GM21529 (cell line): ENCODE measurements around the gene ACSF2.
"Not testable (repeated sequence)": the region's sequence is repeated elsewhere in the genome, so short reads cannot be mapped to it uniquely, and the experiment has no call there.

ENCODE experiments used
- ATAC-seq: cut with Tn5 transposase; IDR thresholded peaks from one replicate; pipeline ENCODE4 v1.9.1; 2021; ENCODE audit not compliant: unreplicated experiment

The ACSF2 gene

GRCh38 chr17:50461550-50462132, 35.6 kb downstream of the ACSF2 start:
- no peak for ATAC-seq

- no peak for ATAC-seq
Observed at GRCh38 chr17:50462446-50462845, 36.4 kb downstream of the ACSF2 start.

GRCh38 chr17:50464121-50464520, 38.1 kb downstream of the ACSF2 start:
- ATAC-seq, result no peak

- ATAC-seq, result no peak
Observed at GRCh38 chr17:50464736-50465135, 38.7 kb downstream of the ACSF2 start.

GRCh38 chr17:50465171-50465570, 39.2 kb downstream of the ACSF2 start:
- ATAC-seq, result no peak

GRCh38 chr17:50465635-50466034, 39.6 kb downstream of the ACSF2 start:
- ATAC-seq, result no peak

- ATAC-seq, result no peak
Observed at GRCh38 chr17:50466371-50467113, 40.5 kb downstream of the ACSF2 start.

- no peak for ATAC-seq
Observed at GRCh38 chr17:50467114-50467854, 41.3 kb downstream of the ACSF2 start.

- no peak for ATAC-seq
Observed at GRCh38 chr17:50467855-50468303, 41.9 kb downstream of the ACSF2 start.

GRCh38 chr17:50468304-50469207, 42.5 kb downstream of the ACSF2 start, which contains the start of gene CHAD:
CHAD (minus strand) TSS chr17:50468880; CDS start chr17:50468813, 67 bp downstream.
- ATAC-seq, result no peak

- ATAC-seq, result no peak
Observed at GRCh38 chr17:50469208-50469605, 43.2 kb downstream of the ACSF2 start.

- ATAC-seq, result no peak
Observed at GRCh38 chr17:50469671-50470305, 43.8 kb downstream of the ACSF2 start.

- no peak for ATAC-seq
Observed at GRCh38 chr17:50470426-50470825, 44.4 kb downstream of the ACSF2 start.

GRCh38 chr17:50471009-50471905, 45.2 kb downstream of the ACSF2 start:
- ATAC-seq, result no peak

GRCh38 chr17:50472286-50472685, 46.3 kb downstream of the ACSF2 start:
- ATAC-seq, result no peak

- ATAC-seq, result not testable (repeated sequence)
Observed at GRCh38 chr17:50472761-50473161, 46.7 kb downstream of the ACSF2 start.

- ATAC-seq, result no peak
Observed at GRCh38 chr17:50473901-50474300, 47.9 kb downstream of the ACSF2 start.

- ATAC-seq, result no peak
Observed at GRCh38 chr17:50474523-50474922, 48.5 kb downstream of the ACSF2 start.

GRCh38 chr17:50475362-50475761, 49.3 kb downstream of the ACSF2 start:
- no peak for ATAC-seq
